H1 (cell line): ENCODE measurements around the gene CDH20. TPM values are rescaled to one million over a fixed set of nuclear protein-coding genes. Genes with fewer than 3 reads are reported as not detected.

Source experiments
- ATF3 ChIP-seq: IDR thresholded peaks from 2 replicates; pipeline ENCODE4 v1.6.1; 2011; ENCODE audit warnings: low read depth, mild to moderate bottlenecking, low read length; ENCODE audit not compliant: insufficient read depth
- CBX5 ChIP-seq: fragments of 300-800, 300-1000 bp; sonication (generic); IDR thresholded peaks from 2 replicates; pipeline ENCODE4 v1.7.1; 2016; ENCODE audit warnings: antibody characterized with exemption, low read length, low read depth
- CEBPB ChIP-seq: IDR thresholded peaks from 2 replicates; pipeline ENCODE4 v1.6.1; 2012; ENCODE audit warnings: low read depth, low read length
- KDM1A ChIP-seq: fragments of 200-600, 300-600 bp; sonication (generic); IDR thresholded peaks from 2 replicates; pipeline ENCODE4 v1.7.1; 2016; ENCODE audit warnings: mild to moderate bottlenecking, low read length, borderline replicate concordance
- RXRA ChIP-seq: IDR thresholded peaks from 2 replicates; pipeline ENCODE4 v1.6.1; 2011; ENCODE audit warnings: low read depth, mild to moderate bottlenecking, low read length, moderate library complexity; ENCODE audit not compliant: insufficient read depth
- SAP30 ChIP-seq: fragments of 300-600 bp; sonication (generic); IDR thresholded peaks from 2 replicates; pipeline ENCODE4 v1.7.1; 2012; ENCODE audit warnings: low read length, moderate library complexity, mild to moderate bottlenecking, inconsistent platforms; ENCODE audit not compliant: insufficient read depth, insufficient replicate concordance
- SP4 ChIP-seq: IDR thresholded peaks from 2 replicates; pipeline ENCODE4 v1.6.1; 2012; ENCODE audit warnings: low read length, inconsistent platforms
- TBP ChIP-seq: IDR thresholded peaks from 2 replicates; pipeline ENCODE4 v1.6.1; 2011; ENCODE audit warnings: low read depth, low read length, improper control_type of control experiment
- TEAD4 ChIP-seq: IDR thresholded peaks from 2 replicates; pipeline ENCODE4 v1.6.1; 2012; ENCODE audit warnings: low read depth, low read length, inconsistent platforms, mixed read lengths
- polyA plus RNA-seq, 7 experiments: library from polyadenylated mRNA; depleted of rRNA in 3 of 7; stranded (reverse) in 5 of 7; unstranded in 2 of 7; fragments of >200 nt in 5 of 7; fragments of 200-250 nt in 2 of 7; gene quantifications; 1 replicate in 5 of 7; 2 replicates in 1 of 7; 4 replicates in 1 of 7; pipeline versions ENCODE4 v1.2.1 to v1.2.3, GENCODE V29; 2011 to 2013; ENCODE audit warnings: missing spikeins in 2 of 7, mixed read lengths in 2 of 7
- total RNA-seq: library from RNA; stranded (reverse); fragmentation: NEBNext Ultra II Directional; extraction: Animal tissue kit (Norgen Biotek cat#: 25700); gene quantifications from 2 replicates; pipeline ENCODE4 v1.2.1, GENCODE V29; 2021
- TF ChIP-seq, protein P1 (sequence below): fragments of 300-600 bp; sonication (generic); IDR thresholded peaks from 2 replicates; pipeline ENCODE4 v1.7.1; 2012; ENCODE audit warnings: low read length, moderate library complexity, mild to moderate bottlenecking, inconsistent platforms; ENCODE audit not compliant: insufficient replicate concordance
- TF ChIP-seq, protein P2 (sequence below): IDR thresholded peaks from 2 replicates; pipeline ENCODE4 v1.6.1; 2012; ENCODE audit warnings: inconsistent platforms

The CDH20 gene
- total and polyA plus RNA-seq, 2 of the 8 experiments (the other 6 are each of a cell fraction or from before 2014, with no cell fraction given) = 0.07 to 0.12 TPM

DNA sequence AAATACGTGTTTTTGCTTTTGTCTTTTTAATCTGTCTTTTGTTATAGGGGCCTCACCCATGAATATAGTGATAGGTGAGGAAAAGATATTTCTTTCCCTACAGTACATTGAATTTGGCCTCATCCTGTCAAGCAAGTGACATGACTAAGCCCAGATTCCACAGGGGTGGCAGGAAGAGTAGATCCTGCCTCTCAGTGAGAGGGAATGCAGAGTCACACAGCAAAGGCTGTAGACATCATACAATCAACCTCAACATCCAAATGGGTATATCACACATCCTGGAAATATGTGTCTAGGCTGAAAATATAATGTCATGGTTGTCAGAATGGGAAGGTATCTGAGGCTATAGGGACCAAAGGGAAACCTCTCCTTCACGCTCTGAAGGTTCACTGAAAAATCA, 269.6 kb downstream of the CDH20 start (continued):
- TF ChIP-seq, protein P1, sequence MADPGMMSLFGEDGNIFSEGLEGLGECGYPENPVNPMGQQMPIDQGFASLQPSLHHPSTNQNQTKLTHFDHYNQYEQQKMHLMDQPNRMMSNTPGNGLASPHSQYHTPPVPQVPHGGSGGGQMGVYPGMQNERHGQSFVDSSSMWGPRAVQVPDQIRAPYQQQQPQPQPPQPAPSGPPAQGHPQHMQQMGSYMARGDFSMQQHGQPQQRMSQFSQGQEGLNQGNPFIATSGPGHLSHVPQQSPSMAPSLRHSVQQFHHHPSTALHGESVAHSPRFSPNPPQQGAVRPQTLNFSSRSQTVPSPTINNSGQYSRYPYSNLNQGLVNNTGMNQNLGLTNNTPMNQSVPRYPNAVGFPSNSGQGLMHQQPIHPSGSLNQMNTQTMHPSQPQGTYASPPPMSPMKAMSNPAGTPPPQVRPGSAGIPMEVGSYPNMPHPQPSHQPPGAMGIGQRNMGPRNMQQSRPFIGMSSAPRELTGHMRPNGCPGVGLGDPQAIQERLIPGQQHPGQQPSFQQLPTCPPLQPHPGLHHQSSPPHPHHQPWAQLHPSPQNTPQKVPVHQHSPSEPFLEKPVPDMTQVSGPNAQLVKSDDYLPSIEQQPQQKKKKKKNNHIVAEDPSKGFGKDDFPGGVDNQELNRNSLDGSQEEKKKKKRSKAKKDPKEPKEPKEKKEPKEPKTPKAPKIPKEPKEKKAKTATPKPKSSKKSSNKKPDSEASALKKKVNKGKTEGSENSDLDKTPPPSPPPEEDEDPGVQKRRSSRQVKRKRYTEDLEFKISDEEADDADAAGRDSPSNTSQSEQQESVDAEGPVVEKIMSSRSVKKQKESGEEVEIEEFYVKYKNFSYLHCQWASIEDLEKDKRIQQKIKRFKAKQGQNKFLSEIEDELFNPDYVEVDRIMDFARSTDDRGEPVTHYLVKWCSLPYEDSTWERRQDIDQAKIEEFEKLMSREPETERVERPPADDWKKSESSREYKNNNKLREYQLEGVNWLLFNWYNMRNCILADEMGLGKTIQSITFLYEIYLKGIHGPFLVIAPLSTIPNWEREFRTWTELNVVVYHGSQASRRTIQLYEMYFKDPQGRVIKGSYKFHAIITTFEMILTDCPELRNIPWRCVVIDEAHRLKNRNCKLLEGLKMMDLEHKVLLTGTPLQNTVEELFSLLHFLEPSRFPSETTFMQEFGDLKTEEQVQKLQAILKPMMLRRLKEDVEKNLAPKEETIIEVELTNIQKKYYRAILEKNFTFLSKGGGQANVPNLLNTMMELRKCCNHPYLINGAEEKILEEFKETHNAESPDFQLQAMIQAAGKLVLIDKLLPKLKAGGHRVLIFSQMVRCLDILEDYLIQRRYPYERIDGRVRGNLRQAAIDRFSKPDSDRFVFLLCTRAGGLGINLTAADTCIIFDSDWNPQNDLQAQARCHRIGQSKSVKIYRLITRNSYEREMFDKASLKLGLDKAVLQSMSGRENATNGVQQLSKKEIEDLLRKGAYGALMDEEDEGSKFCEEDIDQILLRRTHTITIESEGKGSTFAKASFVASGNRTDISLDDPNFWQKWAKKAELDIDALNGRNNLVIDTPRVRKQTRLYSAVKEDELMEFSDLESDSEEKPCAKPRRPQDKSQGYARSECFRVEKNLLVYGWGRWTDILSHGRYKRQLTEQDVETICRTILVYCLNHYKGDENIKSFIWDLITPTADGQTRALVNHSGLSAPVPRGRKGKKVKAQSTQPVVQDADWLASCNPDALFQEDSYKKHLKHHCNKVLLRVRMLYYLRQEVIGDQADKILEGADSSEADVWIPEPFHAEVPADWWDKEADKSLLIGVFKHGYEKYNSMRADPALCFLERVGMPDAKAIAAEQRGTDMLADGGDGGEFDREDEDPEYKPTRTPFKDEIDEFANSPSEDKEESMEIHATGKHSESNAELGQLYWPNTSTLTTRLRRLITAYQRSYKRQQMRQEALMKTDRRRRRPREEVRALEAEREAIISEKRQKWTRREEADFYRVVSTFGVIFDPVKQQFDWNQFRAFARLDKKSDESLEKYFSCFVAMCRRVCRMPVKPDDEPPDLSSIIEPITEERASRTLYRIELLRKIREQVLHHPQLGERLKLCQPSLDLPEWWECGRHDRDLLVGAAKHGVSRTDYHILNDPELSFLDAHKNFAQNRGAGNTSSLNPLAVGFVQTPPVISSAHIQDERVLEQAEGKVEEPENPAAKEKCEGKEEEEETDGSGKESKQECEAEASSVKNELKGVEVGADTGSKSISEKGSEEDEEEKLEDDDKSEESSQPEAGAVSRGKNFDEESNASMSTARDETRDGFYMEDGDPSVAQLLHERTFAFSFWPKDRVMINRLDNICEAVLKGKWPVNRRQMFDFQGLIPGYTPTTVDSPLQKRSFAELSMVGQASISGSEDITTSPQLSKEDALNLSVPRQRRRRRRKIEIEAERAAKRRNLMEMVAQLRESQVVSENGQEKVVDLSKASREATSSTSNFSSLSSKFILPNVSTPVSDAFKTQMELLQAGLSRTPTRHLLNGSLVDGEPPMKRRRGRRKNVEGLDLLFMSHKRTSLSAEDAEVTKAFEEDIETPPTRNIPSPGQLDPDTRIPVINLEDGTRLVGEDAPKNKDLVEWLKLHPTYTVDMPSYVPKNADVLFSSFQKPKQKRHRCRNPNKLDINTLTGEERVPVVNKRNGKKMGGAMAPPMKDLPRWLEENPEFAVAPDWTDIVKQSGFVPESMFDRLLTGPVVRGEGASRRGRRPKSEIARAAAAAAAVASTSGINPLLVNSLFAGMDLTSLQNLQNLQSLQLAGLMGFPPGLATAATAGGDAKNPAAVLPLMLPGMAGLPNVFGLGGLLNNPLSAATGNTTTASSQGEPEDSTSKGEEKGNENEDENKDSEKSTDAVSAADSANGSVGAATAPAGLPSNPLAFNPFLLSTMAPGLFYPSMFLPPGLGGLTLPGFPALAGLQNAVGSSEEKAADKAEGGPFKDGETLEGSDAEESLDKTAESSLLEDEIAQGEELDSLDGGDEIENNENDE = no peak
- TF ChIP-seq CBX5 (no peak), ATF3 (no peak), SP4 (no peak), RXRA (no peak), TBP (no peak), TEAD4 (no peak), KDM1A (no peak), CEBPB (no peak), SAP30 (no peak)
- TF ChIP-seq, protein P2, sequence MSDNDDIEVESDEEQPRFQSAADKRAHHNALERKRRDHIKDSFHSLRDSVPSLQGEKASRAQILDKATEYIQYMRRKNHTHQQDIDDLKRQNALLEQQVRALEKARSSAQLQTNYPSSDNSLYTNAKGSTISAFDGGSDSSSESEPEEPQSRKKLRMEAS = no peak
